ENCODE measurements around the gene MKRN1.
A peak's percentile ranks its signal among the peaks of the same experiment; 100 is the strongest.
"Not testable (repeated sequence)": the region's sequence is repeated elsewhere in the genome, so short reads cannot be mapped to it uniquely, and the experiment has no call there.

The MKRN1 gene, protein sequence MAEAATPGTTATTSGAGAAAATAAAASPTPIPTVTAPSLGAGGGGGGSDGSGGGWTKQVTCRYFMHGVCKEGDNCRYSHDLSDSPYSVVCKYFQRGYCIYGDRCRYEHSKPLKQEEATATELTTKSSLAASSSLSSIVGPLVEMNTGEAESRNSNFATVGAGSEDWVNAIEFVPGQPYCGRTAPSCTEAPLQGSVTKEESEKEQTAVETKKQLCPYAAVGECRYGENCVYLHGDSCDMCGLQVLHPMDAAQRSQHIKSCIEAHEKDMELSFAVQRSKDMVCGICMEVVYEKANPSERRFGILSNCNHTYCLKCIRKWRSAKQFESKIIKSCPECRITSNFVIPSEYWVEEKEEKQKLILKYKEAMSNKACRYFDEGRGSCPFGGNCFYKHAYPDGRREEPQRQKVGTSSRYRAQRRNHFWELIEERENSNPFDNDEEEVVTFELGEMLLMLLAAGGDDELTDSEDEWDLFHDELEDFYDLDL

GRCh38 chr7:140479062-140479738 lies at the start of gene MKRN1:
Gene MKRN1 (minus strand): TSS chr7:140479505. CDS start chr7:140479344, 161 bp downstream.
- DNase-seq (ENCODE audit: low spot score): peak; percentile 97

DNA sequence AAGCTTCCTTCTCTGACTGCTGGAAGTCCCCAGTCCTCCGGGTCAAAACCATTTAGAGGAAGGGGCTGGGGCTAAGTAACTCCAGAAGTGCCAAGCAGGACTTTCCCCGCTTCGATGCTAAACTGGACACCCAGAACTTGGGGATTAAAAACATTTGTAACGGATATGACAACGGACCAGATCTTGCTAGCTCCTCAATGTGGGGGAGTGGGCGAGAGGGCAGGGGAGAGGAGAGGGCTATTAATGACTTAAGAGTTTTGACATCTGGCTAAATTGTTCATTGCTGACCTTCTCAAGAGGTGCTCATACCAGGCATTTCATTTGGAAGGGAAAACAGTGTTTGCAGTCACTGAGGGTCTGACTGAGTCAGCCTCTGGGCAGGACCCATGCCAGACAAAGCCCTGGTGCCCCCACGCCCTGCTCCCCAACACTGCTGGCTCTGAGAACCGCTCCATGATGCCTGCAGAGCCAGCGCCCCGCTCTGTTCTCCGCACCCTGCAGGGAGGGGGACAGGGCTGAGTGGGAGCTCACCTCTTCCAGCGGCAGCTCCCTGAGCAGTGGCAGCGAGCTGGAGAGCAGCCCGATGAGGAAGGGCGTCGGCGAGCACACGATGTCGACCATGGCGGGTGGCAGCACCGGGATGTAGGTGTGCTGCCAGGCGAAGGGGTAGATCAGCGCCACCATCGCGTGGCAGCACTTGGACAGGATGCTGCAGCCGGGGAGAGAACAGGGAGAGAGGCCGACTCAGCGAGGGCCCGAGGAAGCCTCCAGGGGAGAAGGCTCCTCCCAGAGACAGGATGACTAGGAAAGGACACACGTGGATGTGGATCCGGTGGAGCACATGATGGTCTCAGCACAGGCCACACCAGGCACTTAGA lies 47.7 kb upstream of the MKRN1 start:
- DNase-seq (ENCODE audit: low spot score): peak; percentile 16

GRCh38 chr7:140526214-140526613 lies 46.9 kb upstream of the MKRN1 start:
- DNase-seq (ENCODE audit: low spot score): no peak

DNA sequence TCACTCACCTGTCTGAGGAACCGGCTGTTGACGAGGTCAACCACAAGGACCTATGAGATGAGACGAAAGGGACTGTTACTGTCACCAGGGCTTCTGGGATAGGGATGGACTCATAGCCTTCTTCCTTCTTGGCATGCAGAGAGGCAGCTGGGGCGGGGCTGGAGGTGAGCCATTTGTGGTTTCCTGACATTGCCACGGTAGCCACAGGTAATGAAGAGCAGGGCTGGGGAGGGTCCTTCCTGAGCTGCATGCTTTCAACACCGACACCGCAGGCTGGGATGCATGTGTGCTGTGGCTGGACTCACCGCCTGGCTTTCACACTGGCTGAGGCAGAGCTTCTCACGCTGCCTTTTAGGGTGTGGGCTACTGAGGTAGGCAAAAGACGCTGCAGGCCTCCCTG lies 46.4 kb upstream of the MKRN1 start:
- no peak for DNase-seq (ENCODE audit: low spot score)

GRCh38 chr7:140521421-140521820 lies 42.1 kb upstream of the MKRN1 start:
- no peak for DNase-seq (ENCODE audit: low spot score)

- no peak for DNase-seq (ENCODE audit: low spot score)
Observed at GRCh38 chr7:140519007-140519399, 39.7 kb upstream of the MKRN1 start.

- no peak for DNase-seq (ENCODE audit: low spot score)
Observed at GRCh38 chr7:140518370-140519006, 39.2 kb upstream of the MKRN1 start.

GRCh38 chr7:140517546-140518369 lies 38.5 kb upstream of the MKRN1 start:
- DNase-seq (ENCODE audit: low spot score): peak; percentile 94

- no peak for DNase-seq (ENCODE audit: low spot score)
Observed at GRCh38 chr7:140512317-140513000, 33.2 kb upstream of the MKRN1 start.

DNA sequence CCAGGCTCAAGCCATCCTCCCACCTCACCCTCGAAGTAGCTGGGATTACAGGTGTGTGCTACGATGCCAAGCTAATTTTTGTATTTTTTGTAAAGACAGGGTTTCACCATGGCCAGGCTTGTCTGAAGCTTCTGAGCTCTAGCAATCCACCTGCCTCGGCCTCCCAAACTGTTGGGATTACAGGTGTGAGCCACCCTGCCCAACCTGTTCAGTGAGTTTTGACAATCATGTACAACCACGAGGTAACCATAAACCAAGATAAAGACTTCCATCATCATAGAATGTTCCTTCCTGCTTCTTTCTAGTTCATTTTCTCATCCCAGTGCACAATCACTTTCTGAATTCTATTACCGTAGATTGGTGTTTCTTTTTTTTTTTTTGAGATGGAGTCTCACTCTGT lies 30.5 kb upstream of the MKRN1 start:
- DNase-seq (ENCODE audit: low spot score): no peak

- DNase-seq (ENCODE audit: low spot score): not testable (repeated sequence)
Observed at GRCh38 chr7:140507556-140507955, 28.3 kb upstream of the MKRN1 start.

DNA sequence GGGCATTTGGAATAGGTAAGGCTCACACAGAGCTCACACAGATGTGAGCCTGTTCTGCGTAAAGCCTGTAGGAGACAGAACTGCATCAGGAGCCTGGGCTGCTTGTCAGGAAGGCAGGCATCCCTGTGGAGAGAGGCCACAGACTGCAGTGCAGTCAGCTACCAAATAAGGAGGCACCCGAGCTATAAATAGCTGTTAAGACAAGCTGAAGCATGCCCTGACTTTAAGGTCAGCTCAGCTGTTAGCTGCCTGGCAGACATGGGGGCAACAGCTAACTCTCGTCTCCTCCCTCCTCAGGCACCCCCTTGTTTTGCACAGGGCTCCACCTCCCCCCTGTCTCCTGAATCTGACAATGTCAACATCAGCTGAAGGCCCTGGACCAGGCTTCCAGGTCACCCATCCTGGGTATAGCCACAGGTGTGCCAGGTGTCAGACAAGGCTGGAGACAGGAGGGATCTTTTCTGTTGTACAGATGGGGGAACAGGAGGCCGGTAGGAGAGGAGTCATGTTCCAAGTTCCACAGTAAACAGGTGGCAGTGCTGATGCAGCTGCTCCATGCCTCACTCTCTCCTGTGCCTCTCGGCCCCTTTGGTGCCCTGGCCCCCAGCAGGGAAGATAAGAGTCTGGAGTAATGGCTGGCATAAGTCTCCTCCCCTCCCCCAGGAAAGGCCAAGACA lies 27.6 kb upstream of the MKRN1 start:
- DNase-seq (ENCODE audit: low spot score): peak; percentile 40

DNA sequence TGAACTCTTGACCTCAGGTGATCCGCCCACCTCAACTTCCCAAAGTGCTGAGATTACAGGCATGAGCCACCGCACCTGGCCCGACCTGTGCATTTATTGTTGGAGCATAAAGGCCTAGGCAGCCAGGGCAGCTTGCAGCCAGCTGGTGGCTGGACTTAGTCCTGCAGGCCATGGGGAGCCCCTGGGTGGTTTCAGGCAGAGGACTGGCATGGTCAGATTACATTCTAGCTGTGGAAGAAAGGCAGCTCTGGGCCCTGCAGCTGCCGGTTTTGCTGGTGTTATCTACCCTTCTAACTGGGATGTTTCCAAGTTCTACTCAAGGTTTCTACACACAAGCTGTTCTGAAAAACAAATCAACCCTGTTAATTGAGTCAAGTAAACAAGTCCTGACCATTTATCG lies 22.7 kb upstream of the MKRN1 start:
- DNase-seq (ENCODE audit: low spot score): no peak

DNA sequence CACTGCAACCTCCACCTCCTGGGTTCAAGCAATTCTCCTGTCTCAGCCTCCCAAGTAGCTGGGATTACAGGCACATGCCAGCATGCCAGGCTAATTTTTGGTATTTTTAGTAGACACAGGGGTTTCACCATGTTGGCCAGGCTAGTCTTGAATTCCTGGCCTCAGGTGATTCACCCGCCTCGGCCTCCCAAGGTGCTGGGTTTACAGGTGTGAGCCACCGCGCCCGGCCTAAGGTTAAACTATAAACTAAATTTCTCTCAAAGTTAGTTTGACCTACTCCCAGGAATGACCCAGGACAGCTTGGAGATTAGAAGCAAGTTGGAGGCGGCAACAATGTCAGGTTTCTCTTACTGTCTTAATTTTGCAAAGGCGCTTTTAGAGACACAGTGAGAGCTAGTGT lies 18.5 kb upstream of the MKRN1 start:
- DNase-seq (ENCODE audit: low spot score): not testable (repeated sequence)

DNA sequence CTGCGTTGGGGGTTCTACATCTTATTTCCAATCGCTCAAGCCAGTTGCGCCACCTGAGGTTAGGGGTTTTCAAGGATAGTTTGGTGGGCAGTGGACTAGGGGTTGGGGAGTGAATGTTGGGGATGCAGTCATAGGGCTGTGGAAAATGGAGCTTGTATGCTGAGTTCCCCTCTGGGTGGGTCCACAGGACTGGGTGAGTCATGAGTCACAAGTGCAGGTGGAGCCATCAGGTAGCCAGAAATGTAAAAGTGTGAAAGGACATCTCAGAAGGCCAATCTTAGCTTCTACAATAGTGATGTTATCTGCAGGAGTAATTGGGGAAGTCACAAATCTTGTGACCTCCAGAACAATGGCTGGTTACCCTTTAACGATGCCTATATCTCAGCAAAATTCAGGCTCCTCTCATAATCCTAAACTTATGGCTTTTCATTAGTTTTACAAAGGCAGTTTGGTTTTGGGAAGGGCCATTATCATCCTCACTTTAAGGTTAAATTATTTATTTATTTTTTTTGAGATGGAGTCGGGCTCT lies 18.0 kb upstream of the MKRN1 start:
- no peak for DNase-seq (ENCODE audit: low spot score)

- no peak for DNase-seq (ENCODE audit: low spot score)
Observed at GRCh38 chr7:140495514-140496097, 16.3 kb upstream of the MKRN1 start.

DNA sequence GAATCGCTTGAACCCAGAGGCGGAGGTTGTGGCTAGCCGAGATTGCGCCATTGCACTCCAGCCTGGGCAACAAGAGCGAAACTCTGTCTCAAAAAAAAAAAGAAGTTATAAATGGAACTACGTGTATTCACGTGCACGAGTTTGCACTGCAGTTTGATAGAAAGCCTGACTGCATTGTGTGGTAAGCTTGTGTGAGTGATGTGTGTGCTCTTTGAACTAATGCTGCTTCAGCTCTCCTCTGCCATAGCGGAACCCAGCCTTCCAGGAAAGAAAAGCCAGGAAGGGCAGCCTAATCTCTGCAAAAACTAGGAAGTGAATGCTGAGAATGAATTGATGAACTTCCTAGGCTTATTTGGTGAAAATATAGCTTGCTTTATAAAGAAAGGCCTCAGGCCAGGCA lies 15.6 kb upstream of the MKRN1 start:
- DNase-seq (ENCODE audit: low spot score): no peak

DNA sequence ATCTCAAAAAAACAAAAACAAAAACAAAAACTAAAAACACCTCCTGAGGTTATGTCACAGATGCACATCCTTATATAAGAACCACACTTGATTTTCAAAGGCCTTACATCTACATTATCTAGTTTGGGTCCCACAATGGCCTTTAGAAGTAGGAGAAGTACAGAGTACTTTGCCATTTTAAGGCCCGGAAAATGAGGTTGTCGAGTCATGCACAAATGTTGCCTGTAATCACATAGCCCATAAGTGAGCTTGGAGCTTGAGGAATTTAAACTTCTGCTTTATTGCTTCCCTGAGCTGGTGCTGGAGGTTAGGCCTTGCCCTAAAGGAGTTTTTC lies 9.7 kb upstream of the MKRN1 start:
- no peak for DNase-seq (ENCODE audit: low spot score)
